ENCODE data around the gene ANKS4B. TPM values are rescaled to one million over a fixed set of nuclear protein-coding genes. Genes with fewer than 3 reads are reported as not detected.

Gene ANKS4B
- total and polyA plus RNA-seq, 2 experiments from 2014 or later = not detected

GRCh38 chr16:21226749-21227148 is 6.8 kb upstream of the ANKS4B start:
- H3K9me3 ChIP-seq (ENCODE audit: low read depth) = no peaks in the 10 kb centered on the region
- H3K4me1 ChIP-seq (ENCODE audit: low read depth) = no peaks in the 10 kb centered on the region
- TF ChIP-seq CTCF (IDR thresholded peaks at IDR 0.05; ENCODE audit: low read depth, low read length) = no peak
- peaks cover 4% of the 10 kb centered on the region for H3K27me3 ChIP-seq
- no peak overlapping the region for H3K27ac ChIP-seq
- no peaks in the 10 kb centered on the region for H3K36me3 ChIP-seq
- DNase-seq (ENCODE audit: low read depth in 1 of 2, low spot score in 1 of 2) = no peak
- no peak overlapping the region for H3K4me3 ChIP-seq

GRCh38 chr16:21227866-21228265 is 5.6 kb upstream of the ANKS4B start:
- H3K4me1 ChIP-seq (ENCODE audit: low read depth) = no peaks in the 10 kb centered on the region
- DNase-seq (ENCODE audit: low read depth in 1 of 2, low spot score in 1 of 2) = no peak
- no peak overlapping the region for H3K27ac ChIP-seq
- no peaks in the 10 kb centered on the region for H3K9me3 ChIP-seq (ENCODE audit: low read depth)
- TF ChIP-seq CTCF (IDR thresholded peaks at IDR 0.05; ENCODE audit: low read depth, low read length) = no peak
- peaks cover 1% of the 10 kb centered on the region for H3K27me3 ChIP-seq
- H3K4me3 ChIP-seq = no peak overlapping the region
- H3K36me3 ChIP-seq = no peaks in the 10 kb centered on the region

GRCh38 chr16:21228361-21228872 is 5.1 kb upstream of the ANKS4B start:
- H3K36me3 ChIP-seq = no peaks in the 10 kb centered on the region
- no peaks in the 10 kb centered on the region for H3K27me3 ChIP-seq
- no peaks in the 10 kb centered on the region for H3K9me3 ChIP-seq (ENCODE audit: low read depth)
- H3K27ac ChIP-seq = no peak overlapping the region
- no peak for DNase-seq (ENCODE audit: low read depth in 1 of 2, low spot score in 1 of 2)
- no peak for TF ChIP-seq CTCF (IDR thresholded peaks at IDR 0.05; ENCODE audit: low read depth, low read length)
- no peak overlapping the region for H3K4me3 ChIP-seq
- no peaks in the 10 kb centered on the region for H3K4me1 ChIP-seq (ENCODE audit: low read depth)

GRCh38 chr16:21233045-21233520 is 416 bp upstream of the ANKS4B start:
- no peak overlapping the region for H3K4me3 ChIP-seq
- H3K27me3 ChIP-seq = no peaks in the 10 kb centered on the region
- no peak overlapping the region for H3K27ac ChIP-seq
- H3K36me3 ChIP-seq = no peaks in the 10 kb centered on the region
- no peaks in the 10 kb centered on the region for H3K4me1 ChIP-seq (ENCODE audit: low read depth)
- no peak for TF ChIP-seq CTCF (IDR thresholded peaks at IDR 0.05; ENCODE audit: low read depth, low read length)
- no peak for DNase-seq (ENCODE audit: low read depth in 1 of 2, low spot score in 1 of 2)
- no peaks in the 10 kb centered on the region for H3K9me3 ChIP-seq (ENCODE audit: low read depth)

- Histone ChIP-seq H3K4me1 (ENCODE audit: low read depth) (no peaks in the 10 kb centered on the region), H3K27me3 (no peaks in the 10 kb centered on the region), H3K36me3 (no peaks in the 10 kb centered on the region), H3K9me3 (ENCODE audit: low read depth) (no peaks in the 10 kb centered on the region), H3K4me3 (no peak overlapping the region), H3K27ac (no peak overlapping the region)
- no peak for TF ChIP-seq CTCF (IDR thresholded peaks at IDR 0.05; ENCODE audit: low read depth, low read length)
- no peak for DNase-seq (ENCODE audit: low read depth in 1 of 2, low spot score in 1 of 2)
Measured at GRCh38 chr16:21235199-21235585, 1.7 kb downstream of the ANKS4B start.

- H3K4me1 ChIP-seq (ENCODE audit: low read depth) = no peaks in the 10 kb centered on the region
- no peak for TF ChIP-seq CTCF (IDR thresholded peaks at IDR 0.05; ENCODE audit: low read depth, low read length)
- no peaks in the 10 kb centered on the region for H3K9me3 ChIP-seq (ENCODE audit: low read depth)
- no peak overlapping the region for H3K27ac ChIP-seq
- no peak for DNase-seq (ENCODE audit: low read depth in 1 of 2, low spot score in 1 of 2)
- H3K27me3 ChIP-seq = no peaks in the 10 kb centered on the region
- H3K36me3 ChIP-seq = no peaks in the 10 kb centered on the region
- no peak overlapping the region for H3K4me3 ChIP-seq
Measured at GRCh38 chr16:21236831-21237230, 3.3 kb downstream of the ANKS4B start.

All from cardiac muscle cell (in vitro differentiated cells and primary cell).